ENCODE data around the gene NEGR1. TPM values are rescaled to one million over a fixed set of nuclear protein-coding genes. Genes with fewer than 3 reads are reported as not detected.

NEGR1 gene
- total RNA-seq, 1 donor from 2014 or later, result 0.26 TPM

DNA sequence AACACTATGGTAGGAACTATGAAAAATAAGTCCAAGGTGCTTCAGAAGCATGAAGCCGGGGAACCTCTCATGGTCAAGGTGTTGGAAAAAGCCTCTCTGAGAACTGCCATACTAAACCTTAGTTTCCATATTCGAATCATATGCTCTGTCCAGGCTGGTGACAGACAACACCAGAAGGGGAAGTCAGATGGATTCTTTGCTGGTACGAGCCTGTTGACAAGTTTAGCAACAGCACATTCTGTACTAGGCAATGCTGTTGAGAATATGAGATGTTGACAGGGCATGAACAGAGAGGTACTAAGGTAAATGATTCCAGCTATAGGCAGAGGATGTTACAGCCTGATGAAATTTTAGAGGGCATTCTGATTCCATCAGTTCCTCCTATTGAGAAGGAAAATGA, 740.2 kb downstream of the NEGR1 start:
- FAIRE-seq (no peak), DNase-seq (ENCODE audit: low read depth) (no peak)
- H3K27me3 ChIP-seq (ENCODE audit: control insufficient read depth, insufficient read depth, low read length), result no peaks in the 10 kb centered on the region
- H3K4me3 ChIP-seq (ENCODE audit: low read depth, low read length), result no peak overlapping the region
- H3K36me3 ChIP-seq (ENCODE audit: control insufficient read depth, insufficient read depth, low read length), result no peaks in the 10 kb centered on the region
- TF ChIP-seq, protein P1, sequence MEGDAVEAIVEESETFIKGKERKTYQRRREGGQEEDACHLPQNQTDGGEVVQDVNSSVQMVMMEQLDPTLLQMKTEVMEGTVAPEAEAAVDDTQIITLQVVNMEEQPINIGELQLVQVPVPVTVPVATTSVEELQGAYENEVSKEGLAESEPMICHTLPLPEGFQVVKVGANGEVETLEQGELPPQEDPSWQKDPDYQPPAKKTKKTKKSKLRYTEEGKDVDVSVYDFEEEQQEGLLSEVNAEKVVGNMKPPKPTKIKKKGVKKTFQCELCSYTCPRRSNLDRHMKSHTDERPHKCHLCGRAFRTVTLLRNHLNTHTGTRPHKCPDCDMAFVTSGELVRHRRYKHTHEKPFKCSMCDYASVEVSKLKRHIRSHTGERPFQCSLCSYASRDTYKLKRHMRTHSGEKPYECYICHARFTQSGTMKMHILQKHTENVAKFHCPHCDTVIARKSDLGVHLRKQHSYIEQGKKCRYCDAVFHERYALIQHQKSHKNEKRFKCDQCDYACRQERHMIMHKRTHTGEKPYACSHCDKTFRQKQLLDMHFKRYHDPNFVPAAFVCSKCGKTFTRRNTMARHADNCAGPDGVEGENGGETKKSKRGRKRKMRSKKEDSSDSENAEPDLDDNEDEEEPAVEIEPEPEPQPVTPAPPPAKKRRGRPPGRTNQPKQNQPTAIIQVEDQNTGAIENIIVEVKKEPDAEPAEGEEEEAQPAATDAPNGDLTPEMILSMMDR (IDR thresholded peaks at IDR 0.05; ENCODE audit: insufficient read depth, low read length, severe bottlenecking), result no peak

DNA sequence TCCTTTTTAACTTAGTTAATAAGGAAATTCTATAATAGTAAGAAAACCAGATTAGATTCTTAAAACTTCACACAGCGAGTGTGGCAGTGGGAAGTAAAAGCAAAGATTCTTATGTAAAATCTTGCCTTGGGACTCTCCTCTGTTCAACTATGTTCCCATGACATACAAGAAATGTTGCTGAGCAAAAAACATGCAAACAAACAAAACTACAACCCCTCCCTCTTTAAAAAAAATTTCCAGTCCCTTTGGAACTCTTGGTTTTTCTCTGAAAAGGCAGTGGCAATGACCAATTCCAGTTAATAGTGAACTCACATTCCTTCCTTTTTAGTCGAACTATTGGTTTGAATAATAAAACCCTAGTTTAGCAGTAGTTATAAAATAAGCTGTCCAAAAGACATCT, 748.4 kb downstream of the NEGR1 start:
- H3K27me3 ChIP-seq (ENCODE audit: control insufficient read depth, insufficient read depth, low read length), result no peaks in the 10 kb centered on the region
- H3K36me3 ChIP-seq (ENCODE audit: control insufficient read depth, insufficient read depth, low read length), result no peaks in the 10 kb centered on the region
- FAIRE-seq (no peak), DNase-seq (ENCODE audit: low read depth) (no peak)
- TF ChIP-seq, protein P1 (IDR thresholded peaks at IDR 0.05; ENCODE audit: insufficient read depth, low read length, severe bottlenecking), result no peak
- no peak overlapping the region for H3K4me3 ChIP-seq (ENCODE audit: low read depth, low read length)

DNA sequence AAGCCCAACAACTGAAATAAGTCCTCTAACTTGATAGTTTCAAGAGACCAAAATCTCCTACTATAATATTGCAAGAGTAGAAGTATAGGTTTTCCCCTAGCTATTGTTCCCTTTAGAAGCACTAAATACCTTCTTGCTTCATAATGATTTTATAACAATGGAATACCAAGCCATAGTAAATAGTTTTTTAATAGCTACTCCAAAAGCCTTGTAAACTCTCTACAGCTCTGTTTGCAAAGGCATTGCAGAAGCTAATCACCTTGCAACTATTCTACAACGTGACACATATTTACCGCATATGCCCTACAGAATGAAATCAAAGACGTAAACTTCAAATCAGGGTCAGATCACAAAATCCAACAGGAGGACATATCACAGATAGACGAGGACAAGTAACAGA, 750.0 kb downstream of the NEGR1 start:
- DNase-seq (ENCODE audit: low read depth) (no peak), FAIRE-seq (no peak)
- no peaks in the 10 kb centered on the region for H3K36me3 ChIP-seq (ENCODE audit: control insufficient read depth, insufficient read depth, low read length)
- H3K4me3 ChIP-seq (ENCODE audit: low read depth, low read length), result no peak overlapping the region
- TF ChIP-seq, protein P1 (IDR thresholded peaks at IDR 0.05; ENCODE audit: insufficient read depth, low read length, severe bottlenecking), result no peak
- H3K27me3 ChIP-seq (ENCODE audit: control insufficient read depth, insufficient read depth, low read length), result no peaks in the 10 kb centered on the region

DNA sequence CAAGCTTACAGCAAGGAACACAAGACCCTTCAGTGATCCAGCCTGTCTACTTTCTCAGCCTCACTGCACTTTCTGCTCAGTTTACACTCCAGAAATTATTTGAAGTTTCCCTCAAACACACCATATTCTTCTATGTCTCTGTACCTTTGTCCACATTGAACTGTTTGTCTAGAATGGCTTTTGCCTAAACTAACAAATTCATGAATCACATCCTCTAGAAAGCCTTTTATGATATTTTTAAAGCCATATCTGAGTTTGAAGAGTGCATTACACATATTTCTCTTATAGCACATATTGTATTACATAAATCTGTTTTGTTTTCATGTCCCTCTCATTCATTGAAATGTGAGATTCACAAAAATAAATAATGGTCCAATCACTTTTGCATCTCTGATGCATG, 755.5 kb downstream of the NEGR1 start:
- no peak for FAIRE-seq
- no peak for DNase-seq (ENCODE audit: low read depth)
- Histone ChIP-seq H3K36me3 (ENCODE audit: control insufficient read depth, insufficient read depth, low read length) (no peaks in the 10 kb centered on the region), H3K4me3 (ENCODE audit: low read depth, low read length) (no peak overlapping the region), H3K27me3 (ENCODE audit: control insufficient read depth, insufficient read depth, low read length) (no peaks in the 10 kb centered on the region)
- TF ChIP-seq, protein P1 (IDR thresholded peaks at IDR 0.05; ENCODE audit: insufficient read depth, low read length, severe bottlenecking), result no peak

DNA sequence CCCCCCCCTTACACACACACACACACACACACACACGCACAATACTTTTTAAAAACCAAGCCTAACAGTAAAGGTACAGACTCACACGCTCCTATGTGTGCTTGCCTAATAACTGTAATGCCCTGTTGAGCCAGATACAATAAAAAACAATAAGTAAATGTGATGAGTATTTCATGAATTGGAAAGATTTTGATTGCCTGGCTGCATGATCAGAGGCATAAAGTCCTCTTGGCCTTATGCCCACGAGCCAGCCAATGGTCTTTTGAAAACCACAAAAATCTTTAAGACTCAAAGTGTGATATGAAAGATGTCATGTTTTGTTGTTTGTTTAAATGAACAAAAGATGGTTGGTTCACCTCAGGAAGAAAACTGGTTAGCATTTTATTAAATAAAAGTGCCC, 759.6 kb downstream of the NEGR1 start:
- DNase-seq (ENCODE audit: low read depth) (no peak), FAIRE-seq (no peak)
- TF ChIP-seq, protein P1 (IDR thresholded peaks at IDR 0.05; ENCODE audit: insufficient read depth, low read length, severe bottlenecking), result no peak
- Histone ChIP-seq H3K36me3 (ENCODE audit: control insufficient read depth, insufficient read depth, low read length) (no peaks in the 10 kb centered on the region), H3K27me3 (ENCODE audit: control insufficient read depth, insufficient read depth, low read length) (no peaks in the 10 kb centered on the region), H3K4me3 (ENCODE audit: low read depth, low read length) (no peak overlapping the region)

DNA sequence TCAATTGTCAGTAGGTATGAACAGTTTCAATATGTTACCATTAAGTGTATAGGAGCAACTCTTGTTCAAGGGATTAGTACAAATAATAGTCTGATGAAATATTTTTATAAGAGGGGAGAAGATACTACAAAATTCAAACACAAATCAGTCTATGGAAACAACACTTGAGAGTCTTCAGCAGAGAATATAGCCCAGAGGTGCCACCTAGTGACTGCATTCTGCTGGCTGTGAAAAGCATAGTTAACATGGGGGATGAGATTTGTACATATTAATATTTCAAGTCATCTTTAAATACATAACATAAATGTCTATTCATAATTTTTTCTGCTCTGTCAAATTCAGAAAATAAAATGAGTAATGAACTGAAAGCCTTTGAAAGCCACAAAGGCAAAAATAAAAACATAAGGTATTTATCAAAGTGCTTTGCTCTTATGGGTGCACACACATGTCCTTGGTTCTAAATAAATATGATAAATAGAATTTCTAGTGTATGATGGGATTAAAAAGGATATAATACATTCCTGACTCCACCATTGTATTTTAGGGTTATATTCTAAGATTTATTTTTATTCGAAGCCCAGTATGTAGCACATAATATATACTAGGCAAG, 760.6 kb downstream of the NEGR1 start:
- H3K36me3 ChIP-seq (ENCODE audit: control insufficient read depth, insufficient read depth, low read length), result no peaks in the 10 kb centered on the region
- no peak overlapping the region for H3K4me3 ChIP-seq (ENCODE audit: low read depth, low read length)
- DNase-seq (ENCODE audit: low read depth), result peak; percentile 51
- FAIRE-seq, result no peak
- H3K27me3 ChIP-seq (ENCODE audit: control insufficient read depth, insufficient read depth, low read length), result no peaks in the 10 kb centered on the region
- TF ChIP-seq, protein P1 (IDR thresholded peaks at IDR 0.05; ENCODE audit: insufficient read depth, low read length, severe bottlenecking), result peak; percentile 56
